Sigmoid colon (tissue), 7 donors: ENCODE measurements around the gene DENND5A. TPM values are rescaled to one million over a fixed set of nuclear protein-coding genes. Genes with fewer than 3 reads are reported as not detected.

Experiments
- DNase-seq: peaks from one replicate; pipeline ENCODE4 v3.0.0-alpha.2; 2019
- H3K27ac ChIP-seq, 4 donors: fragments of 200-600 bp; sonication (generic); one replicate each; pipeline ENCODE4 v1.5.1; 2016 to 2019; ENCODE audit warnings: mild to moderate bottlenecking in 1 of 4
- H3K27me3 ChIP-seq, 3 donors: fragments of 200-600 bp; sonication (generic); one replicate each; pipeline ENCODE4 v1.5.1; 2019; ENCODE audit warnings: mild to moderate bottlenecking in 1 of 3
- H3K36me3 ChIP-seq, 4 donors: fragments of 200-600 bp; sonication (generic); one replicate each; pipeline ENCODE4 v1.5.1; 2016 to 2019
- H3K4me1 ChIP-seq, 4 donors: fragments of 200-600 bp; sonication (generic); one replicate each; pipeline ENCODE4 v1.5.1; 2017 to 2019
- H3K4me3 ChIP-seq, 4 donors: fragments of 200-600 bp; sonication (generic); one replicate each; pipeline ENCODE4 v1.5.1; 2017 to 2019; ENCODE audit warnings: mild to moderate bottlenecking in 2 of 4, moderate library complexity in 1 of 4
- H3K9me3 ChIP-seq, 4 donors: fragments of 200-600 bp in 3 of 4; sonication (generic) in 3 of 4; one replicate each; pipeline versions ENCODE4 v1.5.1 to v1.6.1; 2013 to 2019
- CTCF ChIP-seq, 4 experiments: fragments of 450-650 bp in 3 of 4; fragments of 200-600 bp in 1 of 4; IDR thresholded peaks; one replicate each; pipeline ENCODE4 v1.5.1; 2016 to 2019; ENCODE audit warnings: antibody characterized with exemption in 4 of 4, mild to moderate bottlenecking in 3 of 4, moderate library complexity in 2 of 4
- EP300 ChIP-seq, 4 donors: sonication (generic); formaldehyde crosslinking; IDR thresholded peaks; one replicate each; pipeline ENCODE4 v1.6.1; 2017; ENCODE audit warnings: antibody characterized with exemption in 4 of 4
- POLR2A ChIP-seq, 2 donors: fragments of 450-650 bp; IDR thresholded peaks; one replicate each; pipeline ENCODE4 v1.6.1; 2016; ENCODE audit warnings: antibody characterized with exemption in 2 of 2, mild to moderate bottlenecking in 2 of 2, moderate library complexity in 2 of 2
- POLR2AphosphoS5 ChIP-seq, 4 donors: sonication (generic); formaldehyde crosslinking; IDR thresholded peaks; one replicate each; pipeline ENCODE4 v1.6.1; 2017; ENCODE audit warnings: antibody characterized with exemption in 4 of 4
- WGBS, 2 donors: extraction: QIAGEN DNeasy Blood & Tissue Kit; methylation state at CpG; one replicate each; pipeline ENCODE4 v1.1.7; 2013; 5-methylcytosine and 5-hydroxymethylcytosine counted together
- intact Hi-C: fragments of 100-400 bp; cut with DNase I; formaldehyde crosslinking; loops from one replicate; pipeline ENCODE4 v1.15.1; 2023
- polyA plus RNA-seq, 3 donors: library from polyadenylated mRNA; stranded (reverse); fragments of 200-250 nt; gene quantifications; one replicate each; pipeline ENCODE4 v1.2.3, GENCODE V29; 2013
- total RNA-seq, 4 donors: library from RNA; depleted of rRNA; stranded (reverse); fragments of >200 nt; gene quantifications; one replicate each; pipeline ENCODE4 v1.1.0, GENCODE V29; 2016
- donor health status: healthy with polysubstance abuse.
- donor health status: Bipolar disorder and iron deficiency.
- donor health status: healthy.

Gene DENND5A
- total and polyA plus RNA-seq, 7 donors, result 9.7 to 130 (median 89.2) TPM

DNA sequence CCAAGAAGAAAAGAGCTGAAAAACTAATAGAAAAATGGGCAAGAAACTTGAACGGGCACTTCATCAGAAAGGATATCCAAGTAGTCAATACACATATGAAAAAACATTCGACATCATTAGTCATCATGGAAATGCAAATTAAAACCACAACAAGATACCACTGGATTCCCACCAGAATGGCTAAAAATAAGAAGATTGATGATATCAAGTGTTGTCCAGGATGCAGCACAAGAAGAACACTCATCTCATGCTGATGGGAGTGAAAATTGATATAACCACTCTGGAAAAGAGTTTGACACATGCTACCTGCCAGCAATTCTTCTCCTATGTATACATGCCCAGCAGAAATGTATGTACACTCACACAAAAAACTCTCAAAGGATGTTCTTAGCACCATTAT is 146.9 kb downstream of the DENND5A start:
- Histone ChIP-seq H3K9me3 (peaks cover 0 to 3% (median 0%) of the 10 kb centered on the region in 4 donors), H3K4me3 (no peak overlapping the region), H3K27ac (no peak overlapping the region), H3K4me1 (no peaks in the 10 kb centered on the region), H3K36me3 (peaks cover 0 to 3% (median 0%) of the 10 kb centered on the region in 4 donors), H3K27me3 (no peaks in the 10 kb centered on the region)
- intact Hi-C loops, result no loop called here
- no peak for TF ChIP-seq EP300 (IDR thresholded peaks at IDR 0.05)
- TF ChIP-seq POLR2A (IDR thresholded peaks at IDR 0.05), result no peak
- TF ChIP-seq POLR2AphosphoS5 (IDR thresholded peaks at IDR 0.05), result no peak
- TF ChIP-seq CTCF (IDR thresholded peaks at IDR 0.05), result no peak
- WGBS, 2 donors, result 92% methylated on average over 2 of the region's 2 CpGs
- DNase-seq, result no peak

DNA sequence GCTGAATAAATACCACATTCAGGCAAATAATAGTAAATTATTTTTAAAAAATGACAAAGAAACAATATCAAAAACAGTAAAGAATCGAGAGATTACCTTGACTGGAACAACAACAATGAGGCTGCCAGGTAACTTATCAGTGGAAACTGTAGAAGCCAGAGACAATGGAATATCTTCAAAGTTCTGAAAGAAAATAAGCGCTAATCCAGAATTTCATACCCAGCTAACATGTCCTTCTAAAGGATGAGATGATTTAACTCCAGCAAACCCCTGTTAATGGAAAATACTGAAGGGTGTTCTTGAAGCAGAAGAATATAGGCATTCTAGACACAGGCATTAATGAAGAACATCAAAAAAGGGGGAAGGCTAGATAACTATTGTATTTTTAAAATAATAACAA is 153.1 kb downstream of the DENND5A start:
- Histone ChIP-seq H3K4me1 (peaks cover 0 to 4% (median 0%) of the 10 kb centered on the region in 4 donors), H3K27me3 (no peaks in the 10 kb centered on the region), H3K4me3 (no peak overlapping the region), H3K27ac (no peak overlapping the region), H3K36me3 (no peaks in the 10 kb centered on the region), H3K9me3 (peaks cover 0 to 6% (median 2%) of the 10 kb centered on the region in 4 donors)
- WGBS, 2 donors, result 94 to 97% methylated on average over 2 of the region's 2 CpGs
- DNase-seq, result no peak
- TF ChIP-seq EP300 (IDR thresholded peaks at IDR 0.05) (no peak), POLR2A (IDR thresholded peaks at IDR 0.05) (no peak), POLR2AphosphoS5 (IDR thresholded peaks at IDR 0.05) (no peak), CTCF (IDR thresholded peaks at IDR 0.05) (no peak)
- intact Hi-C loops, result no loop called here

GRCh38 chr11:9109858-9110731 is 155.1 kb downstream of the DENND5A start:
- DNase-seq, result no peak
- intact Hi-C loops, result no loop called here
- Histone ChIP-seq H3K36me3 (no peaks in the 10 kb centered on the region), H3K27ac (no peak overlapping the region), H3K27me3 (no peaks in the 10 kb centered on the region), H3K4me1 (peaks cover 0 to 4% (median 0%) of the 10 kb centered on the region in 4 donors), H3K4me3 (no peak overlapping the region), H3K9me3 (peaks cover 0 to 6% (median 2%) of the 10 kb centered on the region in 4 donors)
- TF ChIP-seq CTCF (IDR thresholded peaks at IDR 0.05) (no peak), EP300 (IDR thresholded peaks at IDR 0.05) (no peak), POLR2AphosphoS5 (IDR thresholded peaks at IDR 0.05) (no peak), POLR2A (IDR thresholded peaks at IDR 0.05) (no peak)
- WGBS, 2 donors, result 93 to 96% methylated on average over 3 of the region's 3 CpGs

DNA sequence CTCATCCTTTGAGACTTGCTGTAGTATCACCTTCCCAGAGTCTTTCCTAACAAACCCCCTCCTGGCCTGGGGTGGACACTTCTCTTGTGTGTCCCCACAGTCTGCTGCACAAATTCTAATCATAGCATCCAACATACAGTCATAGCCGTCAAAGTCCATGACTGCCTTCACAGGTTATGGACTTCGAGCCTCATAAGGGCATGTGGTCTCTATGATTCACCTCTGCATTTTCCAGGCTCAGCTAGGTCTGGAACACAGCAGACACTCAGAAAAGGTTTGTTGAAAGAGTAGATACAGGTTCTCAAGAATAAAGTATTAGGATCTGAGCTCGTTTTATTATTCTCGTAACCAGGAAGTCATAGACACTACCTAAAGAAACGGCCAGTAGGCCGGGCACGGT is 160.6 kb downstream of the DENND5A start:
- H3K4me3 ChIP-seq, result no peak overlapping the region
- WGBS, 2 donors, result 87 to 93% methylated on average over 7 of the region's 7 CpGs
- no peaks in the 10 kb centered on the region for H3K9me3 ChIP-seq
- intact Hi-C loops, result no loop called here
- H3K27me3 ChIP-seq, result no peaks in the 10 kb centered on the region
- no peaks in the 10 kb centered on the region for H3K4me1 ChIP-seq
- no peak for TF ChIP-seq POLR2AphosphoS5 (IDR thresholded peaks at IDR 0.05)
- TF ChIP-seq EP300 (IDR thresholded peaks at IDR 0.05), result no peak
- TF ChIP-seq POLR2A (IDR thresholded peaks at IDR 0.05), result no peak
- TF ChIP-seq CTCF (IDR thresholded peaks at IDR 0.05), result no peak
- DNase-seq, result no peak
- H3K36me3 ChIP-seq, result no peaks in the 10 kb centered on the region
- H3K27ac ChIP-seq, result no peak overlapping the region
